ENCODE measurements around the gene COMMD7. TPM values are rescaled to one million over a fixed set of nuclear protein-coding genes. Genes with fewer than 3 reads are reported as not detected.

The COMMD7 gene
- total RNA-seq, 2 donors from 2014 or later: 6.6 to 18.7 TPM

- intact Hi-C loops (cut with DNase I): no loop called here
- no peak overlapping the region for H3K27ac ChIP-seq
- DNase-seq (no peak), ATAC-seq (no peak)
- no peaks in the 10 kb centered on the region for H3K9me3 ChIP-seq
- H3K4me1 ChIP-seq: no peaks in the 10 kb centered on the region
- TF ChIP-seq CTCF (IDR thresholded peaks at IDR 0.05): no peak
- TF ChIP-seq POLR2A (IDR thresholded peaks at IDR 0.05): no peak
- no peaks in the 10 kb centered on the region for H3K27me3 ChIP-seq
- no peaks in the 10 kb centered on the region for H3K36me3 ChIP-seq (replicated peaks in 1 of 2; ENCODE audit: insufficient read depth in 1 of 2, low read depth in 2 of 2)
- no peak overlapping the region for H3K4me3 ChIP-seq
- WGBS, 2 donors: 68 to 70% methylated on average over 6 of the region's 6 CpGs
Measured at GRCh38 chr20:32678948-32679347, 64.3 kb downstream of the COMMD7 start.

GRCh38 chr20:32675223-32675975 is 67.9 kb downstream of the COMMD7 start:
- TF ChIP-seq CTCF (IDR thresholded peaks at IDR 0.05) (no peak), POLR2A (IDR thresholded peaks at IDR 0.05) (no peak)

GRCh38 chr20:32674362-32674789 is 68.9 kb downstream of the COMMD7 start:
- 46 to 53% methylated on average over 5 of the region's 5 CpGs for WGBS, 2 donors
- Histone ChIP-seq H3K4me3 (no peak overlapping the region), H3K27me3 (no peaks in the 10 kb centered on the region), H3K27ac (no peak overlapping the region), H3K4me1 (no peaks in the 10 kb centered on the region), H3K36me3 (replicated peaks in 1 of 2; ENCODE audit: insufficient read depth in 1 of 2, low read depth in 2 of 2) (no peaks in the 10 kb centered on the region), H3K9me3 (no peaks in the 10 kb centered on the region)
- ATAC-seq (peak; percentile 66), DNase-seq (peak in 3 of 4 donors; percentile 37 to 62 (median 62))
- intact Hi-C loops (cut with DNase I): no loop called here
- no peak for TF ChIP-seq POLR2A (IDR thresholded peaks at IDR 0.05)
- peak; percentile 37 to 71 (median 56) for TF ChIP-seq CTCF (IDR thresholded peaks at IDR 0.05)

More at GRCh38 chr20:32675223-32675975, 67.9 kb downstream of the COMMD7 start:
- Histone ChIP-seq H3K36me3 (replicated peaks in 1 of 2; ENCODE audit: insufficient read depth in 1 of 2, low read depth in 2 of 2) (no peaks in the 10 kb centered on the region), H3K4me3 (no peak overlapping the region), H3K4me1 (no peaks in the 10 kb centered on the region), H3K9me3 (no peaks in the 10 kb centered on the region), H3K27me3 (no peaks in the 10 kb centered on the region), H3K27ac (no peak overlapping the region)
- ATAC-seq (no peak), DNase-seq (no peak)
- WGBS, 2 donors: 82 to 87% methylated on average over 12 to 13 of the region's 13 CpGs
- intact Hi-C loops (cut with DNase I): no loop called here

- Histone ChIP-seq H3K4me1 (no peaks in the 10 kb centered on the region), H3K36me3 (replicated peaks in 1 of 2; ENCODE audit: insufficient read depth in 1 of 2, low read depth in 2 of 2) (no peaks in the 10 kb centered on the region), H3K4me3 (no peak overlapping the region), H3K27me3 (no peaks in the 10 kb centered on the region), H3K9me3 (no peaks in the 10 kb centered on the region), H3K27ac (no peak overlapping the region)
- DNase-seq (no peak), ATAC-seq (no peak)
- 58 to 67% methylated on average over 15 to 22 of the region's 22 CpGs for WGBS, 2 donors
- intact Hi-C loops (cut with DNase I): no loop called here
- TF ChIP-seq POLR2A (IDR thresholded peaks at IDR 0.05): no peak
- TF ChIP-seq CTCF (IDR thresholded peaks at IDR 0.05): no peak
Measured at GRCh38 chr20:32672982-32673851, 70.0 kb downstream of the COMMD7 start.
